HCT116 (cell line): ENCODE data around the gene ARNT2. TPM values are rescaled to one million over a fixed set of nuclear protein-coding genes. Genes with fewer than 3 reads are reported as not detected.

Experiments
- ATAC-seq: fragments of 200-7000 bp; cut with Tn5 transposase; 2 replicates; pipeline ENCODE4 v1.9.1; 2020; ENCODE audit warnings: mild to moderate bottlenecking, moderate library complexity
- BruUV-seq: library from RNA; stranded (reverse); fragments of 400-500 nt; replicated peaks from 2 replicates; lab custom pipeline; 2021; lab: Mats Ljungman, UMichigan
- CTCF ChIA-PET: fragments of 300-600 bp; sonication (Branson Sonifier 250); formaldehyde crosslinking; loops from one replicate; lab custom pipeline; 2021; ENCODE audit warnings: antibody characterized with exemption; lab: Charles Lee
- POLR2A ChIA-PET: fragments of 300-600, 350-600 bp; sonication (Branson Sonifier 250); formaldehyde crosslinking; loops from one replicate; lab custom pipeline; 2021; ENCODE audit warnings: antibody characterized with exemption; lab: Charles Lee
- RAD21 ChIA-PET, 2 experiments: fragments of 300-600 bp; sonication (Branson Sonifier 250); formaldehyde crosslinking; loops; one replicate each; lab custom pipeline; 2023; ENCODE audit warnings: low total read pairs in 2 of 2; ENCODE audit not compliant: uncharacterized antibody in 2 of 2, unreplicated experiment in 2 of 2, low non-redundant PET in 1 of 2; lab: Charles Lee
- DNase-seq: peaks from one replicate; pipeline ENCODE4 v3.0.0-alpha.2; 2010; ENCODE audit warnings: low read depth, low spot score
- H2AFZ ChIP-seq: fragments of 200-600 bp; shearing (Covaris generic), sonication (generic); 2 replicates; pipeline ENCODE4 v1.6.1; 2017; ENCODE audit warnings: low read depth, mixed run types, mixed read lengths, antibody characterized with exemption, low read length; ENCODE audit not compliant: poor library complexity, severe bottlenecking
- H3K27ac ChIP-seq: 2 replicates; pipeline ENCODE4 v1.5.1; 2012; ENCODE audit warnings: low read depth, low read length
- H3K27me3 ChIP-seq: fragments of 200-600 bp; sonication (generic); 2 replicates; pipeline ENCODE4 v1.6.1; 2016; ENCODE audit warnings: mixed run types, low read length, mixed read lengths; ENCODE audit not compliant: insufficient read depth
- H3K36me3 ChIP-seq, 2 experiments: fragments of 200-500 bp in 1 of 2; fragments of 200-600 bp in 1 of 2; sonication (Bioruptor generic) in 1 of 2; sonication (generic) in 1 of 2; 2 replicates each; pipeline versions ENCODE4 v1.5.1 to v1.6.1; 2014 to 2016; ENCODE audit warnings: low read length in 2 of 2, inconsistent platforms in 1 of 2, mixed read lengths in 1 of 2, mixed run types in 1 of 2; ENCODE audit not compliant: insufficient read depth in 2 of 2, control insufficient read depth in 1 of 2
- H3K4me1 ChIP-seq, 2 experiments: fragments of 200-600 bp in 1 of 2; sonication (generic) in 1 of 2; 2 replicates each; pipeline versions ENCODE4 v1.5.1 to v1.6.1; 2012 to 2017; ENCODE audit warnings: low read length in 2 of 2, inconsistent platforms in 1 of 2, mild to moderate bottlenecking in 1 of 2, mixed read lengths in 1 of 2, mixed run types in 1 of 2, moderate library complexity in 1 of 2; ENCODE audit not compliant: insufficient read depth in 2 of 2, control insufficient read depth in 1 of 2
- H3K4me2 ChIP-seq: fragments of 200-600 bp; sonication (generic); 2 replicates; pipeline ENCODE4 v1.6.1; 2017; ENCODE audit warnings: mixed run types, low read length, mixed read lengths
- H3K4me3 ChIP-seq, 2 experiments: fragments of 200-600 bp in 1 of 2; sonication (generic) in 1 of 2; replicated peaks in 1 of 2; 2 replicates each; pipeline ENCODE4 v1.5.1; 2011 to 2016; ENCODE audit warnings: low read length in 2 of 2, control low read depth in 1 of 2, low read depth in 1 of 2, mild to moderate bottlenecking in 1 of 2, mixed read lengths in 1 of 2, mixed run types in 1 of 2
- H3K79me2 ChIP-seq: fragments of 200-600 bp; sonication (generic); 2 replicates; pipeline ENCODE4 v1.6.1; 2017; ENCODE audit warnings: mild to moderate bottlenecking, mixed run types, low read length, moderate library complexity, mixed read lengths; ENCODE audit not compliant: insufficient read depth
- H3K9ac ChIP-seq: fragments of 200-600 bp; sonication (generic); 2 replicates; pipeline ENCODE4 v1.6.1; 2016; ENCODE audit warnings: low read length, mixed read lengths
- H3K9me2 ChIP-seq: fragments of 200-600 bp; sonication (generic), shearing (Covaris generic); 2 replicates; pipeline ENCODE4 v1.6.1; 2017; ENCODE audit warnings: mixed run types, mild to moderate bottlenecking, moderate library complexity; ENCODE audit not compliant: insufficient read depth
- H3K9me3 ChIP-seq, 2 experiments: fragments of 200-500 bp in 1 of 2; fragments of 200-600 bp in 1 of 2; sonication (Bioruptor generic) in 1 of 2; sonication (generic) in 1 of 2; 2 replicates each; pipeline ENCODE4 v1.6.1; 2014 to 2017; ENCODE audit warnings: low read length in 2 of 2, mixed read lengths in 2 of 2, inconsistent platforms in 1 of 2, low read depth in 1 of 2, mild to moderate bottlenecking in 1 of 2, mixed run types in 1 of 2, moderate library complexity in 1 of 2; ENCODE audit not compliant: control insufficient read depth in 1 of 2, insufficient read depth in 1 of 2
- H4K20me1 ChIP-seq: fragments of 200-600 bp; sonication (generic), shearing (Covaris generic); 2 replicates; pipeline ENCODE4 v1.6.1; 2017; ENCODE audit warnings: mixed run types, mild to moderate bottlenecking, moderate library complexity; ENCODE audit not compliant: insufficient read depth
- CTCF ChIP-seq, 3 experiments: fragments of 200-600 bp in 1 of 3; sonication (generic) in 1 of 3; IDR thresholded peaks in 2 of 3; conservative IDR thresholded peaks in 1 of 3; 2 replicates each; pipeline ENCODE4 v1.5.1; 2012 to 2017; ENCODE audit warnings: low read depth in 2 of 3, low read length in 2 of 3, antibody characterized with exemption in 1 of 3, borderline replicate concordance in 1 of 3, control low read depth in 1 of 3, mild to moderate bottlenecking in 1 of 3, mixed read lengths in 1 of 3, mixed run types in 1 of 3, moderate library complexity in 1 of 3; ENCODE audit not compliant: insufficient read depth in 1 of 3
- EGR1 ChIP-seq: IDR thresholded peaks from 2 replicates; pipeline ENCODE4 v1.6.1; 2012; ENCODE audit warnings: low read depth
- FOSL1 ChIP-seq: IDR thresholded peaks from 2 replicates; pipeline ENCODE4 v1.6.1; 2012; ENCODE audit warnings: low read depth
- POLR2A ChIP-seq: IDR thresholded peaks from 2 replicates; pipeline ENCODE4 v1.7.0; 2011; ENCODE audit warnings: borderline replicate concordance; ENCODE audit not compliant: insufficient read depth, insufficient read length; ENCODE audit errors: extremely low read depth
- POLR2AphosphoS5 ChIP-seq: IDR thresholded peaks from 2 replicates; pipeline ENCODE4 v1.6.1; 2011; ENCODE audit warnings: mild to moderate bottlenecking, low read depth, low read length, moderate library complexity
- RAD21 ChIP-seq: IDR thresholded peaks from 2 replicates; pipeline ENCODE4 v1.6.1; 2012; ENCODE audit warnings: low read depth, mild to moderate bottlenecking
- REST ChIP-seq: IDR thresholded peaks from 2 replicates; pipeline ENCODE4 v1.6.1; 2012; ENCODE audit warnings: low read depth
- SIN3A ChIP-seq: IDR thresholded peaks from 2 replicates; pipeline ENCODE4 v1.6.1; 2012; ENCODE audit warnings: low read depth
- intact Hi-C: fragments of 100-400 bp; cut with micrococcal nuclease; formaldehyde crosslinking; loops from 2 replicates; pipeline ENCODE4 v1.10.0; 2022
- total RNA-seq: library from RNA; stranded (reverse); gene quantifications from one replicate; pipeline ENCODE4 v1.2.1, GENCODE V29; 2021; ENCODE audit not compliant: unreplicated experiment

The ARNT2 gene
- total RNA-seq, 1 experiment from 2014 or later, result 3.0 TPM

- RAD21 ChIA-PET, result no interaction called here
- Histone ChIP-seq H3K79me2 (no peaks in the 10 kb centered on the region), H3K9me2 (no peaks in the 10 kb centered on the region), H3K4me1 (peaks cover 6 to 11% of the 10 kb centered on the region in 2 experiments; a peak in 3 of 4 replicates), H3K9me3 (no peaks in the 10 kb centered on the region), H4K20me1 (no peaks in the 10 kb centered on the region)
- DNase-seq (no peak), ATAC-seq (no peak; the same call in 1 of the 2 replicates)
- CTCF ChIA-PET, result no interaction called here
- POLR2A ChIA-PET, result no interaction called here
- TF ChIP-seq EGR1 (no peak), POLR2AphosphoS5 (no peak), POLR2A (no peak), CTCF (IDR thresholded peaks at IDR 0.05 in 2 of 3, conservative IDR thresholded peaks at IDR 0.05 in 1 of 3; ENCODE audit: borderline replicate concordance in 1 of 3, insufficient read depth in 1 of 3, low read depth in 2 of 3, low read length in 2 of 3) (no peak), REST (no peak), SIN3A (no peak), RAD21 (no peak), FOSL1 (no peak)
- TF ChIP-seq, all 23 proteins: peak for 0
- no peak overlapping the region for H2AFZ ChIP-seq
- H3K4me3 ChIP-seq, result no peak overlapping the region
- peak overlapping the region; percentile 10; the same call in 1 of the 2 replicates for H3K4me2 ChIP-seq
- H3K9ac ChIP-seq, result no peak overlapping the region
- no peaks in the 10 kb centered on the region for H3K27me3 ChIP-seq
- BruUV-seq, result no TSS peak
- H3K36me3 ChIP-seq, result no peaks in the 10 kb centered on the region
- no peak overlapping the region for H3K27ac ChIP-seq
- intact Hi-C loops, result no loop called here
These were observed 81.4 kb downstream of the ARNT2 start for GRCh38 chr15:80485370-80486164.
